H1 (cell line): ENCODE results near the gene MMP13. TPM values are rescaled to one million over a fixed set of nuclear protein-coding genes. Genes with fewer than 3 reads are reported as not detected.

Source experiments
- CTCF ChIA-PET: fragments of 300-600 bp; sonication (Branson Sonifier 250); formaldehyde crosslinking; loops from one replicate; lab custom pipeline; 2021; ENCODE audit not compliant: partially characterized antibody; lab: Charles Lee
- POLR2A ChIA-PET: fragments of 300-600 bp; sonication (Branson Sonifier 250); formaldehyde crosslinking; loops from one replicate; lab custom pipeline; 2021; ENCODE audit warnings: inconsistent platforms; ENCODE audit not compliant: partially characterized antibody; lab: Charles Lee
- DNase-seq, 2 experiments: peaks; one replicate each; pipeline versions ENCODE4 v3.0.0 to v3.0.0-alpha.2; 2010 to 2022; ENCODE audit warnings: low spot score in 2 of 2, low read depth in 1 of 2, mixed read lengths in 1 of 2
- FAIRE-seq: peaks from 2 replicates; lab custom pipeline; 2011; peaks lifted over from hg19 to GRCh38; lab: Jason Lieb, UNC
- H2AFZ ChIP-seq: 2 replicates; pipeline ENCODE4 v1.8.1; 2012; ENCODE audit warnings: low read length, inconsistent platforms
- H2AK5ac ChIP-seq: 2 replicates; pipeline ENCODE4 v1.6.1; 2013; ENCODE audit warnings: low read depth, low read length
- H2BK120ac ChIP-seq: replicated peaks from 2 replicates; pipeline ENCODE3; 2013; ENCODE audit warnings: low read depth, low read length, inconsistent platforms
- H2BK12ac ChIP-seq: 2 replicates; pipeline ENCODE4 v1.6.1; 2013; ENCODE audit warnings: low read depth, low read length
- H2BK15ac ChIP-seq: 2 replicates; pipeline ENCODE4 v1.6.1; 2013; ENCODE audit warnings: low read length
- H2BK20ac ChIP-seq: 2 replicates; pipeline ENCODE4 v1.6.1; 2013; ENCODE audit warnings: low read length
- H2BK5ac ChIP-seq: 2 replicates; pipeline ENCODE4 v1.6.1; 2013; ENCODE audit warnings: low read depth, low read length
- H3K14ac ChIP-seq: 2 replicates; pipeline ENCODE4 v1.6.1; 2013; ENCODE audit warnings: inconsistent platforms; ENCODE audit not compliant: insufficient read length
- H3K18ac ChIP-seq: 2 replicates; pipeline ENCODE4 v1.6.1; 2013; ENCODE audit warnings: low read length; ENCODE audit errors: extremely low read depth
- H3K23ac ChIP-seq: 2 replicates; pipeline ENCODE4 v1.6.1; 2013; ENCODE audit warnings: inconsistent platforms; ENCODE audit not compliant: insufficient read length
- H3K23me2 ChIP-seq: 2 replicates; pipeline ENCODE4 v1.6.1; 2013; ENCODE audit warnings: low read depth, low read length
- H3K27ac ChIP-seq: 2 replicates; pipeline ENCODE4 v1.6.1; 2011; ENCODE audit warnings: low read depth, low read length, inconsistent platforms
- H3K27me3 ChIP-seq, 4 experiments: replicated peaks in 1 of 4; 1 replicate in 1 of 4; 2 replicates in 3 of 4; pipeline versions ENCODE4 v1.6.1 to v1.8.1; 2011 to 2013; ENCODE audit warnings: low read length in 3 of 4, mild to moderate bottlenecking in 3 of 4, inconsistent platforms in 2 of 4, mixed read lengths in 2 of 4, moderate library complexity in 1 of 4; ENCODE audit not compliant: control insufficient read depth in 3 of 4, insufficient read depth in 3 of 4; ENCODE audit errors: extremely low read depth in 1 of 4
- H3K36me3 ChIP-seq, 4 experiments: 2 replicates each; pipeline versions ENCODE4 v1.6.1 to v1.8.1; 2011 to 2013; ENCODE audit warnings: mild to moderate bottlenecking in 4 of 4, low read length in 3 of 4, moderate library complexity in 2 of 4, control low read depth in 1 of 4, inconsistent platforms in 1 of 4; ENCODE audit not compliant: insufficient read depth in 4 of 4, control insufficient read depth in 2 of 4
- H3K4ac ChIP-seq: replicated peaks from 2 replicates; pipeline ENCODE3; 2013; ENCODE audit warnings: low read length, low read depth, mixed read lengths, inconsistent platforms; ENCODE audit not compliant: insufficient read length
- H3K4me1 ChIP-seq, 4 experiments: replicated peaks in 1 of 4; 1 replicate in 1 of 4; 2 replicates in 3 of 4; pipeline versions ENCODE4 v1.6.1 to v1.8.1; 2011 to 2013; ENCODE audit warnings: low read length in 3 of 4, inconsistent platforms in 2 of 4, mixed read lengths in 1 of 4; ENCODE audit not compliant: insufficient read depth in 4 of 4, control insufficient read depth in 3 of 4
- H3K4me2 ChIP-seq, 2 experiments: 2 replicates each; pipeline versions ENCODE4 v1.6.1 to v1.8.1; 2011 to 2013; ENCODE audit warnings: low read depth in 2 of 2, low read length in 2 of 2, control low read depth in 1 of 2, inconsistent platforms in 1 of 2, mild to moderate bottlenecking in 1 of 2; ENCODE audit not compliant: insufficient read depth in 1 of 2
- H3K4me3 ChIP-seq, 4 experiments: fragments of 200-600, 300-600 bp in 1 of 4; sonication (generic), shearing (Covaris generic), sonication (Bioruptor Twin) in 1 of 4; 2 replicates each; pipeline versions ENCODE4 v1.5.1 to v1.8.1; 2011 to 2016; ENCODE audit warnings: low read length in 4 of 4, low read depth in 3 of 4, control low read depth in 2 of 4, inconsistent platforms in 2 of 4, mild to moderate bottlenecking in 2 of 4, mixed read lengths in 1 of 4, moderate library complexity in 1 of 4; ENCODE audit not compliant: insufficient read depth in 2 of 4; ENCODE audit errors: extremely low read depth in 1 of 4
- H3K56ac ChIP-seq: replicated peaks from 2 replicates; pipeline ENCODE3; 2013; ENCODE audit warnings: low read depth, mild to moderate bottlenecking, mixed read lengths, low read length, inconsistent platforms; ENCODE audit not compliant: insufficient read length
- H3K79me1 ChIP-seq: 2 replicates; pipeline ENCODE4 v1.6.1; 2013; ENCODE audit warnings: low read depth, low read length, control low read depth
- H3K79me2 ChIP-seq, 2 experiments: 2 replicates each; pipeline versions ENCODE4 v1.6.1 to v1.8.1; 2012 to 2013; ENCODE audit warnings: low read length in 2 of 2, mild to moderate bottlenecking in 2 of 2, inconsistent platforms in 1 of 2; ENCODE audit not compliant: insufficient read depth in 2 of 2, control insufficient read depth in 1 of 2
- H3K9ac ChIP-seq, 4 experiments: replicated peaks in 1 of 4; 1 replicate in 1 of 4; 2 replicates in 3 of 4; pipeline versions ENCODE4 v1.6.1 to v1.8.1; 2011 to 2013; ENCODE audit warnings: low read depth in 3 of 4, low read length in 3 of 4, control low read depth in 2 of 4, mild to moderate bottlenecking in 2 of 4, moderate library complexity in 2 of 4, inconsistent platforms in 1 of 4; ENCODE audit errors: extremely low read depth in 1 of 4
- H3K9me3 ChIP-seq, 2 experiments: 2 replicates each; pipeline versions ENCODE4 v1.6.1 to v1.8.1; 2012 to 2013; ENCODE audit warnings: mild to moderate bottlenecking in 2 of 2, moderate library complexity in 2 of 2, control low read depth in 1 of 2, inconsistent platforms in 1 of 2, low read depth in 1 of 2, low read length in 1 of 2, mixed read lengths in 1 of 2; ENCODE audit not compliant: insufficient read depth in 2 of 2
- H4K20me1 ChIP-seq, 2 experiments: replicated peaks in 1 of 2; 2 replicates each; pipeline versions ENCODE3 to v1.8.1; 2011 to 2013; ENCODE audit warnings: inconsistent platforms in 2 of 2, low read length in 2 of 2, mild to moderate bottlenecking in 1 of 2; ENCODE audit not compliant: insufficient read depth in 2 of 2, control insufficient read depth in 1 of 2
- H4K5ac ChIP-seq: 2 replicates; pipeline ENCODE4 v1.6.1; 2013; ENCODE audit warnings: low read length, low read depth, mixed read lengths, inconsistent platforms; ENCODE audit not compliant: insufficient read length
- H4K8ac ChIP-seq: 2 replicates; pipeline ENCODE4 v1.8.0; 2013; ENCODE audit warnings: mild to moderate bottlenecking, moderate library complexity, low read length, inconsistent platforms; ENCODE audit not compliant: insufficient read depth; ENCODE audit errors: extremely low read depth
- H4K91ac ChIP-seq: replicated peaks from 2 replicates; pipeline ENCODE3; 2013; ENCODE audit warnings: low read length, mixed read lengths, inconsistent platforms; ENCODE audit not compliant: insufficient read length
- HDAC2 ChIP-seq, 2 experiments: fragments of 300-600 bp in 1 of 2; sonication (generic) in 1 of 2; IDR thresholded peaks; 2 replicates each; pipeline ENCODE4 v1.6.1; 2011 to 2012; ENCODE audit warnings: low read depth in 2 of 2, low read length in 2 of 2, mild to moderate bottlenecking in 2 of 2, moderate library complexity in 2 of 2, borderline replicate concordance in 1 of 2, inconsistent platforms in 1 of 2
- polyA plus RNA-seq, 7 experiments: library from polyadenylated mRNA; depleted of rRNA in 3 of 7; stranded (reverse) in 5 of 7; unstranded in 2 of 7; fragments of >200 nt in 5 of 7; fragments of 200-250 nt in 2 of 7; gene quantifications; 1 replicate in 5 of 7; 2 replicates in 1 of 7; 4 replicates in 1 of 7; pipeline versions ENCODE4 v1.2.1 to v1.2.3, GENCODE V29; 2011 to 2013; ENCODE audit warnings: missing spikeins in 2 of 7, mixed read lengths in 2 of 7
- total RNA-seq: library from RNA; stranded (reverse); fragmentation: NEBNext Ultra II Directional; extraction: Animal tissue kit (Norgen Biotek cat#: 25700); gene quantifications from 2 replicates; pipeline ENCODE4 v1.2.1, GENCODE V29; 2021

Gene MMP13
- total and polyA plus RNA-seq, 2 of the 8 experiments (the other 6 are each of a cell fraction or from before 2014, with no cell fraction given): not detected

GRCh38 chr11:102915044-102915375 is 40.5 kb downstream of the MMP13 start:
- Histone ChIP-seq H4K5ac (no peak overlapping the region), H2BK12ac (no peak overlapping the region), H4K91ac (no peak overlapping the region), H3K4me1 (peaks cover 0 to 7% (median 5%) of the 10 kb centered on the region in 4 experiments; a peak in 4 of 7 replicates), H2BK120ac (no peak overlapping the region), H3K23ac (no peak overlapping the region), H3K4ac (no peak overlapping the region), H3K9ac (no peak overlapping the region), H4K20me1 (no peaks in the 10 kb centered on the region), H3K9me3 (no peaks in the 10 kb centered on the region), H3K36me3 (no peaks in the 10 kb centered on the region), H3K27me3 (no peaks in the 10 kb centered on the region), H3K14ac (no peak overlapping the region), H2AFZ (no peak overlapping the region; the same call in 1 of the 2 replicates), H3K56ac (no peak overlapping the region), H3K27ac (no peak overlapping the region), H2BK20ac (no peak overlapping the region), H3K4me3 (no peak overlapping the region), H3K18ac (no peak overlapping the region), H2BK5ac (no peak overlapping the region), H3K79me1 (no peaks in the 10 kb centered on the region), H3K23me2 (no peaks in the 10 kb centered on the region), H4K8ac (no peak overlapping the region), H2BK15ac (no peak overlapping the region), H3K4me2 (no peak overlapping the region), H2AK5ac (no peak overlapping the region), H3K79me2 (no peaks in the 10 kb centered on the region)
- ChIA-PET POLR2A (interaction anchor here (0.9 kb wide), 1 partner anchor 135 kb away, joined by 3 read pairs; the partner anchor contains the start of gene MMP10), CTCF (interaction anchor here (0.6 to 2.5 kb wide), 44 partner anchors 8 to 244 kb away, joined by 3 to 34 read pairs (median 5); partner anchors contain the start of genes MMP10, MMP12 and MMP3)
- FAIRE-seq: no peak
- DNase-seq: no peak
- no peak for TF ChIP-seq HDAC2 (IDR thresholded peaks at IDR 0.05; ENCODE audit: borderline replicate concordance in 1 of 2, low read depth in 2 of 2, low read length in 2 of 2)
